HCT116 (cell line): ENCODE results near the gene ICAM2. TPM values are rescaled to one million over a fixed set of nuclear protein-coding genes. Genes with fewer than 3 reads are reported as not detected.

ENCODE experiments used
- ATAC-seq: fragments of 200-7000 bp; cut with Tn5 transposase; 2 replicates; pipeline ENCODE4 v1.9.1; 2020; ENCODE audit warnings: mild to moderate bottlenecking, moderate library complexity
- BruUV-seq: library from RNA; stranded (reverse); fragments of 400-500 nt; replicated peaks from 2 replicates; lab custom pipeline; 2021; lab: Mats Ljungman, UMichigan
- CTCF ChIA-PET: fragments of 300-600 bp; sonication (Branson Sonifier 250); formaldehyde crosslinking; loops from one replicate; lab custom pipeline; 2021; ENCODE audit warnings: antibody characterized with exemption; lab: Charles Lee
- POLR2A ChIA-PET: fragments of 300-600, 350-600 bp; sonication (Branson Sonifier 250); formaldehyde crosslinking; loops from one replicate; lab custom pipeline; 2021; ENCODE audit warnings: antibody characterized with exemption; lab: Charles Lee
- RAD21 ChIA-PET, 2 experiments: fragments of 300-600 bp; sonication (Branson Sonifier 250); formaldehyde crosslinking; loops; one replicate each; lab custom pipeline; 2023; ENCODE audit warnings: low total read pairs in 2 of 2; ENCODE audit not compliant: uncharacterized antibody in 2 of 2, unreplicated experiment in 2 of 2, low non-redundant PET in 1 of 2; lab: Charles Lee
- DNase-seq: peaks from one replicate; pipeline ENCODE4 v3.0.0-alpha.2; 2010; ENCODE audit warnings: low read depth, low spot score
- H2AFZ ChIP-seq: fragments of 200-600 bp; shearing (Covaris generic), sonication (generic); 2 replicates; pipeline ENCODE4 v1.6.1; 2017; ENCODE audit warnings: low read depth, mixed run types, mixed read lengths, antibody characterized with exemption, low read length; ENCODE audit not compliant: poor library complexity, severe bottlenecking
- H3K27ac ChIP-seq: 2 replicates; pipeline ENCODE4 v1.5.1; 2012; ENCODE audit warnings: low read depth, low read length
- H3K27me3 ChIP-seq: fragments of 200-600 bp; sonication (generic); 2 replicates; pipeline ENCODE4 v1.6.1; 2016; ENCODE audit warnings: mixed run types, low read length, mixed read lengths; ENCODE audit not compliant: insufficient read depth
- H3K36me3 ChIP-seq, 2 experiments: fragments of 200-500 bp in 1 of 2; fragments of 200-600 bp in 1 of 2; sonication (Bioruptor generic) in 1 of 2; sonication (generic) in 1 of 2; 2 replicates each; pipeline versions ENCODE4 v1.5.1 to v1.6.1; 2014 to 2016; ENCODE audit warnings: low read length in 2 of 2, inconsistent platforms in 1 of 2, mixed read lengths in 1 of 2, mixed run types in 1 of 2; ENCODE audit not compliant: insufficient read depth in 2 of 2, control insufficient read depth in 1 of 2
- H3K4me1 ChIP-seq, 2 experiments: fragments of 200-600 bp in 1 of 2; sonication (generic) in 1 of 2; 2 replicates each; pipeline versions ENCODE4 v1.5.1 to v1.6.1; 2012 to 2017; ENCODE audit warnings: low read length in 2 of 2, inconsistent platforms in 1 of 2, mild to moderate bottlenecking in 1 of 2, mixed read lengths in 1 of 2, mixed run types in 1 of 2, moderate library complexity in 1 of 2; ENCODE audit not compliant: insufficient read depth in 2 of 2, control insufficient read depth in 1 of 2
- H3K4me2 ChIP-seq: fragments of 200-600 bp; sonication (generic); 2 replicates; pipeline ENCODE4 v1.6.1; 2017; ENCODE audit warnings: mixed run types, low read length, mixed read lengths
- H3K4me3 ChIP-seq, 2 experiments: fragments of 200-600 bp in 1 of 2; sonication (generic) in 1 of 2; replicated peaks in 1 of 2; 2 replicates each; pipeline ENCODE4 v1.5.1; 2011 to 2016; ENCODE audit warnings: low read length in 2 of 2, control low read depth in 1 of 2, low read depth in 1 of 2, mild to moderate bottlenecking in 1 of 2, mixed read lengths in 1 of 2, mixed run types in 1 of 2
- H3K79me2 ChIP-seq: fragments of 200-600 bp; sonication (generic); 2 replicates; pipeline ENCODE4 v1.6.1; 2017; ENCODE audit warnings: mild to moderate bottlenecking, mixed run types, low read length, moderate library complexity, mixed read lengths; ENCODE audit not compliant: insufficient read depth
- H3K9ac ChIP-seq: fragments of 200-600 bp; sonication (generic); 2 replicates; pipeline ENCODE4 v1.6.1; 2016; ENCODE audit warnings: low read length, mixed read lengths
- H3K9me2 ChIP-seq: fragments of 200-600 bp; sonication (generic), shearing (Covaris generic); 2 replicates; pipeline ENCODE4 v1.6.1; 2017; ENCODE audit warnings: mixed run types, mild to moderate bottlenecking, moderate library complexity; ENCODE audit not compliant: insufficient read depth
- H3K9me3 ChIP-seq, 2 experiments: fragments of 200-500 bp in 1 of 2; fragments of 200-600 bp in 1 of 2; sonication (Bioruptor generic) in 1 of 2; sonication (generic) in 1 of 2; 2 replicates each; pipeline ENCODE4 v1.6.1; 2014 to 2017; ENCODE audit warnings: low read length in 2 of 2, mixed read lengths in 2 of 2, inconsistent platforms in 1 of 2, low read depth in 1 of 2, mild to moderate bottlenecking in 1 of 2, mixed run types in 1 of 2, moderate library complexity in 1 of 2; ENCODE audit not compliant: control insufficient read depth in 1 of 2, insufficient read depth in 1 of 2
- H4K20me1 ChIP-seq: fragments of 200-600 bp; sonication (generic), shearing (Covaris generic); 2 replicates; pipeline ENCODE4 v1.6.1; 2017; ENCODE audit warnings: mixed run types, mild to moderate bottlenecking, moderate library complexity; ENCODE audit not compliant: insufficient read depth
- ATF3 ChIP-seq: IDR thresholded peaks from 2 replicates; pipeline ENCODE4 v1.6.1; 2012
- EGR1 ChIP-seq: IDR thresholded peaks from 2 replicates; pipeline ENCODE4 v1.6.1; 2012; ENCODE audit warnings: low read depth
- ELF1 ChIP-seq: IDR thresholded peaks from 2 replicates; pipeline ENCODE4 v1.6.1; 2012; ENCODE audit warnings: low read depth, borderline replicate concordance
- EZH2phosphoT487 ChIP-seq: fragments of 200-600 bp; IDR thresholded peaks from 2 replicates; pipeline ENCODE4 v1.6.1; 2018; ENCODE audit warnings: antibody characterized with exemption, borderline replicate concordance
- FOSL1 ChIP-seq: IDR thresholded peaks from 2 replicates; pipeline ENCODE4 v1.6.1; 2012; ENCODE audit warnings: low read depth
- JUND ChIP-seq: IDR thresholded peaks from 2 replicates; pipeline ENCODE4 v1.6.1; 2012
- MAX ChIP-seq: IDR thresholded peaks from 2 replicates; pipeline ENCODE4 v1.6.1; 2012
- POLR2A ChIP-seq: IDR thresholded peaks from 2 replicates; pipeline ENCODE4 v1.7.0; 2011; ENCODE audit warnings: borderline replicate concordance; ENCODE audit not compliant: insufficient read depth, insufficient read length; ENCODE audit errors: extremely low read depth
- POLR2AphosphoS5 ChIP-seq: IDR thresholded peaks from 2 replicates; pipeline ENCODE4 v1.6.1; 2011; ENCODE audit warnings: mild to moderate bottlenecking, low read depth, low read length, moderate library complexity
- RAD21 ChIP-seq: IDR thresholded peaks from 2 replicates; pipeline ENCODE4 v1.6.1; 2012; ENCODE audit warnings: low read depth, mild to moderate bottlenecking
- REST ChIP-seq: IDR thresholded peaks from 2 replicates; pipeline ENCODE4 v1.6.1; 2012; ENCODE audit warnings: low read depth
- SP1 ChIP-seq: IDR thresholded peaks from 2 replicates; pipeline ENCODE4 v1.6.1; 2012; ENCODE audit warnings: low read depth
- SRF ChIP-seq: IDR thresholded peaks from 2 replicates; pipeline ENCODE4 v1.6.1; 2012; ENCODE audit warnings: low read depth
- YY1 ChIP-seq: IDR thresholded peaks from 2 replicates; pipeline ENCODE4 v1.6.1; 2011; ENCODE audit warnings: low read length, low read depth, moderate library complexity, mild to moderate bottlenecking; ENCODE audit not compliant: insufficient replicate concordance; ENCODE audit errors: extremely low read depth
- ZFX ChIP-seq: fragments of 450-650 bp; IDR thresholded peaks from 2 replicates; pipeline ENCODE4 v1.6.1; 2017
- ZNF274 ChIP-seq: fragments of 200-500 bp; sonication (Bioruptor generic); IDR thresholded peaks from 2 replicates; pipeline ENCODE4 v1.6.1; 2014; ENCODE audit warnings: mild to moderate bottlenecking, low read depth, low read length, inconsistent platforms
- intact Hi-C: fragments of 100-400 bp; cut with micrococcal nuclease; formaldehyde crosslinking; loops from 2 replicates; pipeline ENCODE4 v1.10.0; 2022
- total RNA-seq: library from RNA; stranded (reverse); gene quantifications from one replicate; pipeline ENCODE4 v1.2.1, GENCODE V29; 2021; ENCODE audit not compliant: unreplicated experiment

Gene ICAM2
- total RNA-seq, 1 experiment from 2014 or later = 0.61 TPM

GRCh38 chr17:64063088-64063487, 42.7 kb upstream of the ICAM2 start:
- ATAC-seq (no peak), DNase-seq (no peak)
- H3K36me3 ChIP-seq = peaks cover 0 to 5% of the 10 kb centered on the region in 2 experiments; a peak in 1 of 4 replicates
- intact Hi-C loops = loop anchor here (1.0 to 10.0 kb wide), 2 partner anchors 70 to 222 kb away; no protein-coding TSS in a partner anchor
- no TSS peak for BruUV-seq
- POLR2A ChIA-PET = interaction anchor here (0.8 to 1.8 kb wide), 3 partner anchors 66 to 83 kb away, joined by 3 to 8 read pairs (median 5); no protein-coding TSS in a partner anchor
- no peak overlapping the region for H3K4me2 ChIP-seq
- no peaks in the 10 kb centered on the region for H3K79me2 ChIP-seq
- CTCF ChIA-PET = interaction anchor here (0.7 to 5.9 kb wide), 15 partner anchors 7 to 364 kb away, joined by 3 to 158 read pairs (median 4); no protein-coding TSS in a partner anchor
- H3K4me1 ChIP-seq = no peaks in the 10 kb centered on the region
- H4K20me1 ChIP-seq = no peaks in the 10 kb centered on the region
- TF ChIP-seq RAD21 = no peak
- no peak for TF ChIP-seq ELF1
- TF ChIP-seq SP1 = no peak
- TF ChIP-seq JUND = no peak
- TF ChIP-seq ZNF274 = no peak
- no peak for TF ChIP-seq EZH2phosphoT487
- no peak for TF ChIP-seq ZFX
- TF ChIP-seq POLR2AphosphoS5 = no peak
- no peak for TF ChIP-seq YY1
- no peak for TF ChIP-seq REST
- no peak for TF ChIP-seq POLR2A
- no peak for TF ChIP-seq SRF
- no peak for TF ChIP-seq MAX
- TF ChIP-seq ATF3 = no peak
- no peak for TF ChIP-seq FOSL1
- no peak for TF ChIP-seq EGR1
- H3K9me2 ChIP-seq = no peaks in the 10 kb centered on the region
- H3K27ac ChIP-seq = no peak overlapping the region
- RAD21 ChIA-PET = interaction anchor here (0.5 to 2.2 kb wide), 8 partner anchors 34 to 228 kb away, joined by 3 to 36 read pairs (median 5); no protein-coding TSS in a partner anchor
- H3K9me3 ChIP-seq = no peaks in the 10 kb centered on the region
- no peaks in the 10 kb centered on the region for H3K27me3 ChIP-seq
- H3K4me3 ChIP-seq = no peak overlapping the region
- no peak overlapping the region for H3K9ac ChIP-seq
- no peak overlapping the region for H2AFZ ChIP-seq
